Measurements from ENCODE around the gene PRAME. TPM values are rescaled to one million over a fixed set of nuclear protein-coding genes. Genes with fewer than 3 reads are reported as not detected.

PRAME gene
- total RNA-seq, 2 donors from 2014 or later, result not detected

GRCh38 chr22:22578702-22579424 is 19.8 kb upstream of the PRAME start:
- no peak for ATAC-seq (ENCODE audit: insufficient number of reproducible peaks, low FRiP score, low read depth)
- no peaks in the 10 kb centered on the region for H3K27me3 ChIP-seq (replicated peaks; ENCODE audit: insufficient read depth)
- H3K36me3 ChIP-seq, result no peaks in the 10 kb centered on the region
- no peak overlapping the region for H3K4me3 ChIP-seq
- no peak overlapping the region for H3K27ac ChIP-seq
- no peaks in the 10 kb centered on the region for H3K4me1 ChIP-seq (ENCODE audit: control insufficient read depth in 1 of 2, low read depth in 2 of 2)
- TF ChIP-seq, protein P1, sequence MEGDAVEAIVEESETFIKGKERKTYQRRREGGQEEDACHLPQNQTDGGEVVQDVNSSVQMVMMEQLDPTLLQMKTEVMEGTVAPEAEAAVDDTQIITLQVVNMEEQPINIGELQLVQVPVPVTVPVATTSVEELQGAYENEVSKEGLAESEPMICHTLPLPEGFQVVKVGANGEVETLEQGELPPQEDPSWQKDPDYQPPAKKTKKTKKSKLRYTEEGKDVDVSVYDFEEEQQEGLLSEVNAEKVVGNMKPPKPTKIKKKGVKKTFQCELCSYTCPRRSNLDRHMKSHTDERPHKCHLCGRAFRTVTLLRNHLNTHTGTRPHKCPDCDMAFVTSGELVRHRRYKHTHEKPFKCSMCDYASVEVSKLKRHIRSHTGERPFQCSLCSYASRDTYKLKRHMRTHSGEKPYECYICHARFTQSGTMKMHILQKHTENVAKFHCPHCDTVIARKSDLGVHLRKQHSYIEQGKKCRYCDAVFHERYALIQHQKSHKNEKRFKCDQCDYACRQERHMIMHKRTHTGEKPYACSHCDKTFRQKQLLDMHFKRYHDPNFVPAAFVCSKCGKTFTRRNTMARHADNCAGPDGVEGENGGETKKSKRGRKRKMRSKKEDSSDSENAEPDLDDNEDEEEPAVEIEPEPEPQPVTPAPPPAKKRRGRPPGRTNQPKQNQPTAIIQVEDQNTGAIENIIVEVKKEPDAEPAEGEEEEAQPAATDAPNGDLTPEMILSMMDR (IDR thresholded peaks at IDR 0.05), result no peak
- no peak for DNase-seq (ENCODE audit: low spot score)
- no peaks in the 10 kb centered on the region for H3K9me3 ChIP-seq

DNA sequence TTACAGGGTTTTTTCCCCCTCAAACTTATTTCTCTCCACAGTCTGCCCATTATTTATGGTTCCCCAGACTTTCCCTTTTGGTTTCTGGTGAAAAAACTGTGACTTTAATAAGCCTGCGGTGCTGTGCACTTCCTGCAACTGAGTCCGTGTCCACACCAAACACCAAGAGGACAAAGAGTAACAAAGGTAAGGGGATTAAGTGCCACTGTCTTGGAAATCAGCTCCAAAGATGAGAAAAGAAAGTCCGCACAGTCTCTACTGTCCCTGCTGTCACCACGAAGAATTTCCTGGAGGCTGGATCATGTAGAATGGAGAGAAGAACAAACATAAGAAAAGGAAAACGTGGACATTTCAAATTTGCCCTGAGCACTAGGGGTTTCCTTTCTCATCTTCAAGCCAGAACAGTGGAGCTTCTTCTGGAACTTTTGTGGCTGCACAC is 17.9 kb upstream of the PRAME start:
- Histone ChIP-seq H3K4me3 (no peak overlapping the region), H3K27ac (no peak overlapping the region), H3K36me3 (no peaks in the 10 kb centered on the region), H3K4me1 (ENCODE audit: control insufficient read depth in 1 of 2, low read depth in 2 of 2) (no peaks in the 10 kb centered on the region), H3K9me3 (no peaks in the 10 kb centered on the region), H3K27me3 (replicated peaks; ENCODE audit: insufficient read depth) (no peaks in the 10 kb centered on the region)
- ATAC-seq (ENCODE audit: insufficient number of reproducible peaks, low FRiP score, low read depth) (no peak), DNase-seq (ENCODE audit: low spot score) (no peak)
- TF ChIP-seq, protein P1 (IDR thresholded peaks at IDR 0.05), result no peak

GRCh38 chr22:22576244-22576988 is 17.4 kb upstream of the PRAME start:
- no peak for ATAC-seq (ENCODE audit: insufficient number of reproducible peaks, low FRiP score, low read depth)

DNA sequence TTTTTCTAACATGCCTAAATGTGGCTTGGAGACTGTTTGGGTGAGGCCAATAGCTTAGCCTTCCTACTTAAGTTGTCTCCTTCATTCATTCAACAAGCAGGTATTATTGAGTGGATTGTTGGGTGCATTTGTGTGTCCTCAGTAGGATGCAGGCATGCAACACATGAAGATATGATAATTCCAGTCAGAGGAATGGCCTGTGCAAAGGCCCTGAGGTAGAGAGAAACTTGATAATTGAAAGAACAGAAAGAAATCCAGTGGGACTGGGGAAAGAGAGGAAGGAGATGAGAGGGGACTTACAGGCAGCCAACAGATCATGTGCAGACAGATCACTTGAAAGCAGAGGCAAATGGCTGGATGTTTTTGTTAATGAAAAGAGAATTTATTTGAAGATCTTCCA is 15.3 kb upstream of the PRAME start:
- H3K27ac ChIP-seq, result no peak overlapping the region
- H3K4me1 ChIP-seq (ENCODE audit: control insufficient read depth in 1 of 2, low read depth in 2 of 2), result no peaks in the 10 kb centered on the region
- H3K27me3 ChIP-seq (replicated peaks; ENCODE audit: insufficient read depth), result no peaks in the 10 kb centered on the region
- H3K36me3 ChIP-seq, result no peaks in the 10 kb centered on the region
- no peak for ATAC-seq (ENCODE audit: insufficient number of reproducible peaks, low FRiP score, low read depth)
- H3K9me3 ChIP-seq, result no peaks in the 10 kb centered on the region
- H3K4me3 ChIP-seq, result no peak overlapping the region
- TF ChIP-seq, protein P1 (IDR thresholded peaks at IDR 0.05), result no peak
- DNase-seq (ENCODE audit: low spot score), result no peak

More at GRCh38 chr22:22576244-22576988, 17.4 kb upstream of the PRAME start:
- Histone ChIP-seq H3K9me3 (no peaks in the 10 kb centered on the region), H3K4me3 (no peak overlapping the region), H3K4me1 (ENCODE audit: control insufficient read depth in 1 of 2, low read depth in 2 of 2) (no peaks in the 10 kb centered on the region), H3K27ac (no peak overlapping the region), H3K27me3 (replicated peaks; ENCODE audit: insufficient read depth) (no peaks in the 10 kb centered on the region), H3K36me3 (no peaks in the 10 kb centered on the region)
- no peak for DNase-seq (ENCODE audit: low spot score)
- TF ChIP-seq, protein P1 (IDR thresholded peaks at IDR 0.05), result peak; percentile 30

DNA sequence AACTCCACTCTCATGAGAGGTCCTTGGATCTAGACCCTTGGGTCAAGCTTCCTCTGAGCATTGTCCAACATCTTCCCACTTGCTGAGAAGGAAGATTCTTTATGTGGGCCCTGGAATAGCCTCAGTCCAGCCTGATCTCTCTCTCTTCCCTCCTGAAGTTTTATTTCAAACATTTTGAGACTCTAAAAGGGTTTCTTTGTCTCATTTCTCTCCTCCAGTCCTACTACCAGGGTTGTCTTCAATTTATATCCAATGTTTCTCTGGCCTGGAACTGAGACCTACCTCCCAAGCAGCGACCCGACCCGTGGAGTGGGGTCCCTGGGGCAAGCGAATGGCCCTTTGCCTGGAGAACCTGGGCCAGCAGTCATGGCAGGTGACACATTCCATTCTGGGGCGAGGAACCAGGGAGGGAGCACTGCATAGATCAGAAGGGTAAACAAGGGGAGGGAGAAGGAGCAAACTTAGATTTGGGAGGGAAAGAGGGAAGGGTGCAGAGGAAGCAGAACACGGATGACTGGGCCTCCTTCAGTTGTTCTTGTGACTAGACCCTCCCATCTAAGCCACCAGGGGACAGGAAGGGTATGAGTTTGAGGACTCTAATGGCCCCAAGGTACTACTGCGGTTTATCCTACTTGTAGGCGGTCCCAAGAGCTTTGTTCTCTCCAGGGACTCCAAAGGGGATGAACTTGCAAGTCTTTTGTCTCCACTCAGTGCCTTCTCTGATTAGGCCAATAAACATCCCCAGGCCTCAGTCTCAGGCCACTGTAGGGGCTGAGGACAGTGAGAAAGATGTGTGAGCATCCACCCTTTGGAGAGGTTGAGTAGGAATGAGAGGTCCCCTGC is 14.2 kb upstream of the PRAME start:
- no peaks in the 10 kb centered on the region for H3K4me1 ChIP-seq (ENCODE audit: control insufficient read depth in 1 of 2, low read depth in 2 of 2)
- TF ChIP-seq, protein P1 (IDR thresholded peaks at IDR 0.05), result no peak
- no peak overlapping the region for H3K4me3 ChIP-seq
- DNase-seq (ENCODE audit: low spot score) (no peak), ATAC-seq (ENCODE audit: insufficient number of reproducible peaks, low FRiP score, low read depth) (no peak)
- H3K27me3 ChIP-seq (replicated peaks; ENCODE audit: insufficient read depth), result no peaks in the 10 kb centered on the region
- no peaks in the 10 kb centered on the region for H3K36me3 ChIP-seq
- H3K9me3 ChIP-seq, result no peaks in the 10 kb centered on the region
- no peak overlapping the region for H3K27ac ChIP-seq

Measured in thoracic aorta (tissue), 2 donors.